GM21381 (cell line): ENCODE results near the gene FKBP10.
"Not testable (repeated sequence)": the region's sequence is repeated elsewhere in the genome, so short reads cannot be mapped to it uniquely, and the experiment has no call there.

Experiments
- ATAC-seq: cut with Tn5 transposase; IDR thresholded peaks from one replicate; pipeline ENCODE4 v1.9.1; 2021; ENCODE audit warnings: mild to moderate bottlenecking, moderate library complexity; ENCODE audit not compliant: unreplicated experiment

FKBP10 gene

GRCh38 chr17:41810659-41811548 lies 1.9 kb upstream of the FKBP10 start:
- ATAC-seq: no peak

GRCh38 chr17:41811549-41812380 lies 1.0 kb upstream of the FKBP10 start, which contains the start of gene P3H4:
P3H4 (minus strand) TSS chr17:41811949; CDS start chr17:41811915, 34 bp downstream.
- peak; percentile 77 for ATAC-seq

- ATAC-seq: no peak
Measured at GRCh38 chr17:41813152-41813680, 412 bp downstream of the FKBP10 start.

- ATAC-seq: no peak
Measured at GRCh38 chr17:41813699-41814124, 908 bp downstream of the FKBP10 start.

GRCh38 chr17:41814195-41814594 lies 1.4 kb downstream of the FKBP10 start:
- no peak for ATAC-seq

GRCh38 chr17:41816637-41817320 lies 4.0 kb downstream of the FKBP10 start:
- ATAC-seq: no peak

- ATAC-seq: no peak
Measured at GRCh38 chr17:41818024-41818423, 5.2 kb downstream of the FKBP10 start.

GRCh38 chr17:41821776-41822175 lies 9.0 kb downstream of the FKBP10 start:
- ATAC-seq: no peak

GRCh38 chr17:41822216-41823140 lies 9.7 kb downstream of the FKBP10 start:
- no peak for ATAC-seq

GRCh38 chr17:41823141-41823524 lies 10.3 kb downstream of the FKBP10 start:
- no peak for ATAC-seq

GRCh38 chr17:41823580-41823979 lies 10.8 kb downstream of the FKBP10 start:
- no peak for ATAC-seq

GRCh38 chr17:41824086-41824485 lies 11.3 kb downstream of the FKBP10 start:
- ATAC-seq: no peak

GRCh38 chr17:41825175-41825845 lies 12.5 kb downstream of the FKBP10 start:
- no peak for ATAC-seq

- not testable (repeated sequence) for ATAC-seq
Measured at GRCh38 chr17:41829961-41830360, 17.2 kb downstream of the FKBP10 start.

- ATAC-seq: no peak
Measured at GRCh38 chr17:41835214-41835799, 22.5 kb downstream of the FKBP10 start.

- ATAC-seq: peak; percentile 81
Measured at GRCh38 chr17:41835800-41836549, 23.2 kb downstream of the FKBP10 start, which contains the start of gene NT5C3B. NT5C3B (minus strand) TSS chr17:41836232; CDS start chr17:41836193, 39 bp downstream.

- ATAC-seq: no peak
Measured at GRCh38 chr17:41836550-41837196, 23.9 kb downstream of the FKBP10 start.
